ELF-1 (cell line): ENCODE measurements around the gene LRR1.
A peak's percentile ranks its signal among the peaks of the same experiment; 100 is the strongest.
"Not testable (repeated sequence)": the region's sequence is repeated elsewhere in the genome, so short reads cannot be mapped to it uniquely, and the experiment has no call there.

ENCODE experiments used
- DNase-seq: peaks from one replicate; pipeline ENCODE4 v3.0.0-alpha.2; 2016; ENCODE audit warnings: low read depth, low spot score

The LRR1 gene

GRCh38 chr14:49585803-49586672 lies 12.7 kb upstream of the LRR1 start, which contains the start of gene RPS29:
Gene RPS29, minus strand, starts transcription at chr14:49586380. Its CDS starts 34 bp downstream, at chr14:49586346.
- peak; percentile 100 for DNase-seq

DNA sequence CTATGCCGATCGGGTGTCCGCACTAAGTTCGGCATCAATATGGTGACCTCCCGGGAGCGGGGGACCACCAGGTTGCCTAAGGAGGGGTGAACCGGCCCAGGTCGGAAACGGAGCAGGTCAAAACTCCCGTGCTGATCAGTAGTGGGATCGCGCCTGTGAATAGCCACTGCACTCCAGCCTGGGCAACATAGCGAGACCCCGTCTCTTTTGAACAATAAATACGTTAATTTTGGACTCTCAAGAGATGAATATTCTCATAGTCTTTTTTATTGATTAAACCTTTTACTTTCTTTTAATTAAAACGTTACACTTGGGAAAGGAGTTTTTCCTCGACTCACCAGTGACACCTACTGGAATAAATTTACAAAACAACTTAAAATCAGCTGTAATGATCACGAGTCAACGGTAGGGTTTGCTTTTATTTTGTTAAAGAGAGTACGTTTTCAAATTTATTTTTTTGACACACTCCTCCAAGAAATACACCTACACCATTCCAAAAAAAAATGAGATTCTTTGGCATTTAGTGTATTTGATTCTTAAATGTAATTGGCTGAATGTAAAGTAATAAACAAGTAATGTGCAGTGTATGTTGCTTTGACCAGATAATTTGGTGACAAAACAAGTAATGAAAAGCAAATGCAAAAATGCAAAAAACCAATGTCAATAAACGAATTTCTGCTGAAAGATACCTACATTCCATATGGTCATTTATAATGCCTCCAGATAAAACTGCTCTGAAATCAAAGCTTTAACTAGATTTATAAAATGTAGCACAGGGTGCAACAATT lies 11.9 kb upstream of the LRR1 start:
- DNase-seq: peak; percentile 82

- no peak for DNase-seq
These were observed 9.4 kb upstream of the LRR1 start for GRCh38 chr14:49589387-49589786.

DNA sequence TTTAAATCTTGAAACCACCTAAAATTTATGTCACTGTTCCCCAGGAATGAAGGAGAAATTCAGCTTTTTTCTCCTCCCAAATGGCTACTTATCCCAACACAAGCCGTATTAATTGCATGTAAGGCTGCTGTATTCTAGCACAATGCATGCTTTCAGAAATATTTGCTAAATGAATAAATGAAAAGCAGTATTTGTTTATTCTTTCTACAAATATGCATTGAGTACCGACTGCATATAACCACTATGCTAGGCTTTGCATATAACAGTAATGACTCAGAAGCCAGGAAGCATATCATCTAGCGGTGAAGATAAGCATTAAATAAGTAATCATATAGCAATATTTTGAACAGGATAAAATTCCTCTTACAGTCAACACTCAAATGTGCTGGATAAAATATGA lies 5.7 kb upstream of the LRR1 start:
- no peak for DNase-seq

- no peak for DNase-seq
These were observed 4.2 kb upstream of the LRR1 start for GRCh38 chr14:49594347-49595091.

- no peak for DNase-seq
These were observed 603 bp upstream of the LRR1 start for GRCh38 chr14:49598189-49598484.

DNA sequence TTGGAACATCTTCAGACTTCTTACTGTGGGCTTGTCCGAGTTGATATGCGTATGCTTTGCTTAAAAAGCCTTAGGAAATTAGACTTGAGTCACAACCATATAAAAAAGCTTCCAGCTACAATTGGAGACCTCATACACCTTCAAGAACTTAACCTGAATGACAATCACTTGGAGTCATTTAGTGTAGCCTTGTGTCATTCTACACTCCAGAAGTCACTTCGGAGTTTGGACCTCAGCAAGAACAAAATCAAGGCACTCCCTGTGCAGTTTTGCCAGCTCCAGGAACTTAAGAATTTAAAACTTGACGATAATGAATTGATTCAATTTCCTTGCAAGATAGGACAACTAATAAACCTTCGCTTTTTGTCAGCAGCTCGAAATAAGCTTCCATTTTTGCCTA lies 8.8 kb downstream of the LRR1 start:
- DNase-seq: no peak

GRCh38 chr14:49612251-49612650 lies 13.5 kb downstream of the LRR1 start:
- no peak for DNase-seq

- DNase-seq: no peak
These were observed 13.9 kb downstream of the LRR1 start for GRCh38 chr14:49612671-49613070.

GRCh38 chr14:49614196-49614595 lies 15.5 kb downstream of the LRR1 start:
- no peak for DNase-seq

GRCh38 chr14:49615776-49616175 lies 17.0 kb downstream of the LRR1 start:
- no peak for DNase-seq

DNA sequence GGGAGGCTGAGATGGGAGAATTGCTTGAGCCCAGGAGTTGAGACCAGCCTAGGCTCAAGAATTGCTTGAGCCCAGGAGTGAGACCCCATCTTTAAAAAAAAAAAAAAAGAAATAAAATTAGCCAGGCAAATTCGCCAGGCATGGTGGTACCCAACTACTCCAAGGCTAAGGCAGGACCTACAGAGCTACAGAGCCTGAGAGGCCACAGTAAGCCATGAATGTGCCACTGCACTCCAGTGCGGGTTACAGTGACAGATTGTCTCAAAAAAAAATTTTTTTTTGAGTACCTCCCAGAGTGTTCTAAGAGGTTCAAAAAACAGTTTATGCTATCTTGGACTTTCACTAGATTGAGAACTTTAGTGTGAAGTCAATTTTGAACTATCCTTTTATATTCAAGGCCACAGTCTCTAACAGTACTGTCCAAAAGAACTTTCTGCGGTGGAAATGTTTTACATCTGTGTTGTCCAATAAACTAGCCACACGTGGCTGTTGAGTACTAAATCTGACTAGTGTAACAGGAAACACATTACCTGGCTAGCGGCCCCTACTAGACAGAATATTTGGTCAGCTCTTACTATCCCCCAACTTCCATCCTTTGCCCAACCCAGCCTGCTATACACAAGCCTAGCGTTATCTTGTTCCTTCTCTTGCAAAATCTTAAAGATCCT lies 19.2 kb downstream of the LRR1 start:
- DNase-seq: no peak

DNA sequence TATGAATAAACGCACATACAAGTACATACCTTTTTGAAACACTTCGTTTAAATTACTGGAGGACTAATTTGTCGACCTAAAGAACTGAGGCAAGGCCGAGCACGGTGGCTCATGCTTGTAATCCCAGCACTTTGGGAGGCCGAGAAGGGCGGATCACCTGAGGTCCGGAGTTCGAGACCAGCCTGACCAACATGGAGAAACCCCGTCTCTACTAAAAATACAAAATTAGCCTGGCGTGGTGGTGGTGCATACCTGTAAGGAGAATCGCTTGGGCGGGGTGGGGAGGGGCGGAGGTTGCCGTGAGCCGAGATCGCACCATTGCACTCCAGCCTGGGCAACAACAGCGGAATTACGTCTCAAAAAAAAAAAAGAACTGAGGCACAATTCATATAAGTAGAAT lies 20.5 kb downstream of the LRR1 start:
- not testable (repeated sequence) for DNase-seq

- no peak for DNase-seq
These were observed 21.0 kb downstream of the LRR1 start for GRCh38 chr14:49619730-49620129.

DNA sequence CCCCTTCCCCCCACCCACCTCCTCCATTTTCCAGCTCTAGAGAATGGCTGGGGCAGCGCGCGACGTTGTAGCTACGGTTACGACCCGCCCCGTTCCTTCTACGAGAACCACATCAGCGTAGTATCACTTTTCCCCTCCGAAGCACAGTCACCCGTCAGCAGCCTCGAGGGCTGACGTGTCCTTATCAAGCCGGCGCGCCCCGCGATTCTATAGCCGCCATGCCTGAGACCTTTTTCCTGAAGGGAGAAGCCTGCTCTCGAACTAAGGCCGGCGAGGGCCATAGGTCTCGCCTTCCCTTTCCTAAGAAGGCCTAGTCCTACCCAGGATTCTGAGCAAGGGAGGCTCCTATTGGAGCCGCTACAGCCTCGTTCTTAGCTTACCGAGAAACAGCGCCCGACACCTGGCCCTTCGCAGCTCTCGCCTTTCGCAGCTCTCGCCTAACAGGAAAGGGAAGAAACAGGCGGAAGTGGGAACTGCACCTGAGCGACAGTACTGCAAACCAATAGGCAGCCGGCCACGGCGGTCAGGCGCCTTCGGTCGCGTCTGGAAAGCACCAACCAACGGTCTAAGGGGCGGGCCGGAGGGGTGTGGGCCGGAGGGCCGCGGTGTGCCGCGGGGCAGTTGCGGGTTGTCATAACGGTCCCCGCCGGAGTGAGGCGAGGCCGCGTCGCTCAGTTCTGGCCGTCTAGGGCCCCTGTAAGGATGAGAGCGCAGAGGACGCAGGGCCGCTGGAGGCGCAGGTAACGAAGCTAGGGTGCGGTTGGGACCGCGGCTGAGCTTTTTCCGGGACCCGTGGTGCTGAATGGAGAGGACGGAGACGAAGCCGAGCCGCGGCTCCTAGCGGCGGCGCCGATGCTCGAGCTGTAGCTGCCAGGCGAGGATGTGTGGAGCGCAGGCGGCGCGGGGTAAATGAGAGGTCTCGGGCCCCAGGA lies 21.7 kb downstream of the LRR1 start, which contains the start of the genes MGAT2 and RPL36AL:
Gene MGAT2 (plus strand): TSS at position 618 of the 932 bp plus-strand sequence. CDS start 470 bp downstream, outside the sequence.
Gene RPL36AL (minus strand): TSS at position 445 of the 932 bp plus-strand sequence. CDS start 1,522 bp downstream, outside the sequence.
- peak; percentile 99 for DNase-seq

DNA sequence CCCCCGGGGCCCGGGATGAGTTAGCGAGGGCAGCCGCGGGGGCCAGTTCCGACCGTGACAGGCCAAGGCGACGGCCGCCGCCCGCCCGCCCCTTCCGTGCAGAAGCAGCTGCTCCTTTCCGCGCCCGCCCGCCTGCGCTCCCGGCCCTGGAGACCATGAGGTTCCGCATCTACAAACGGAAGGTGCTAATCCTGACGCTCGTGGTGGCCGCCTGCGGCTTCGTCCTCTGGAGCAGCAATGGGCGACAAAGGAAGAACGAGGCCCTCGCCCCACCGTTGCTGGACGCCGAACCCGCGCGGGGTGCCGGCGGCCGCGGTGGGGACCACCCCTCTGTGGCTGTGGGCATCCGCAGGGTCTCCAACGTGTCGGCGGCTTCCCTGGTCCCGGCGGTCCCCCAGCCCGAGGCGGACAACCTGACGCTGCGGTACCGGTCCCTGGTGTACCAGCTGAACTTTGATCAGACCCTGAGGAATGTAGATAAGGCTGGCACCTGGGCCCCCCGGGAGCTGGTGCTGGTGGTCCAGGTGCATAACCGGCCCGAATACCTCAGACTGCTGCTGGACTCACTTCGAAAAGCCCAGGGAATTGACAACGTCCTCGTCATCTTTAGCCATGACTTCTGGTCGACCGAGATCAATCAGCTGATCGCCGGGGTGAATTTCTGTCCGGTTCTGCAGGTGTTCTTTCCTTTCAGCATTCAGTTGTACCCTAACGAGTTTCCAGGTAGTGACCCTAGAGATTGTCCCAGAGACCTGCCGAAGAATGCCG lies 22.6 kb downstream of the LRR1 start:
- DNase-seq: peak; percentile 72

GRCh38 chr14:49622022-49622607 lies 23.4 kb downstream of the LRR1 start:
- DNase-seq: no peak

DNA sequence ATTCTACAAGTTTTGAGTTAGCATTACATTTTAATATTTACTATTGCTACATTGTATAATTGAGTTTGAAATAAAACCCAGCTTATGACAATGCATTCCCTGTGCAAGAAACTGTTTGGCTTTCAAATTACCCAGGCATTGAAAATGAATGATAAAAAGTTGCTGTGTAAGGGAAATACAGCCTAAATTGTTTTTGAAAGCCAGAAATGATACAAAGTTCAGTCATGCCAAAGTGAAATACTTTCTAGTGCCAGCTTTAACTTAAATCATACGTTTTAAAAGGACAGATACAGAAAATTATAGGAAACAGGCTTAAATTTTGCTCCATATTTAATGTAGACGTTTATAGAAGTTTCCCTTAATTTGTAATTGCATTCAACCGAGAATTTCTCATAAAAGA lies 24.6 kb downstream of the LRR1 start:
- DNase-seq: no peak
